Retinal pigment epithelial cell (primary cell): ENCODE results near the gene YY1.

Experiments used
- DNase-seq: peaks from one replicate; pipeline ENCODE4 v3.0.0-alpha.2; 2010; ENCODE audit warnings: low read depth
- H3K4me3 ChIP-seq: 2 replicates; pipeline ENCODE4 v1.5.1; 2011; ENCODE audit warnings: mild to moderate bottlenecking, low read length, control low read depth, moderate library complexity
- TF ChIP-seq, protein P1 (sequence below): conservative IDR thresholded peaks from 2 replicates; pipeline ENCODE4 v1.5.1; 2011; ENCODE audit warnings: low read depth, low read length, control low read depth, inconsistent platforms

The YY1 gene

DNA sequence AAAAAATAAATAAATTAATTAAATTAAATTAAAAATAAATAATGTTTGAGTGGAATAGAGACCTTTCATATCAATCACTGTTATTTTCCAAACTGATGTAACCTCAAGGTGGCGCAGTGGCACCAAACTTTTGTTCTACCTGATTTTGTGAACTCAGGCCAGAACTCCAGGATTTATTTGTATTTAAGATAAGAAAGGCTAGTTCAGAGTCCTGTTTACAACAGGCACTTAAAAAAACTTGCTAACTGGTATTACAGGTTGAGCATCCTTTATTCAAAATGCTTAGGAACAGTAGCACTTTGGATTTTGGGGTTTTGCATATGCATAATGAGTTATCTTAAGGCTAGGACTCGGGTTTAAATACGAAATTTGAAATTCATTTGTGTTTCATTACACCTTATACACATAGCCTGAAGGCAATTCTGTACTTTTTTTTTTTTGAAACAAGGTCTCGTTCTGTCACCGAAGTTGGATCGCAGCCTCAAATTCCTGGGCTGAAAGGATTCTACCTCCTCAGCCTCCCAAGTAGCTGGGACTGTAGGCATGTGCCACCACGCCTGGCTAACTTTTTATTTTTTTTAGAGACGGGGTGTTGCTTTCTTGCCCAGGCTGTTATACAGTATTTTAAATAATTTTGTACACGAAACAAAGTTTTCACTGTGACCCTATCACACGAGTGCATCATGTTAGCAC is 32.4 kb downstream of the YY1 start:
- H3K4me3 ChIP-seq: no peak overlapping the region
- TF ChIP-seq, protein P1, sequence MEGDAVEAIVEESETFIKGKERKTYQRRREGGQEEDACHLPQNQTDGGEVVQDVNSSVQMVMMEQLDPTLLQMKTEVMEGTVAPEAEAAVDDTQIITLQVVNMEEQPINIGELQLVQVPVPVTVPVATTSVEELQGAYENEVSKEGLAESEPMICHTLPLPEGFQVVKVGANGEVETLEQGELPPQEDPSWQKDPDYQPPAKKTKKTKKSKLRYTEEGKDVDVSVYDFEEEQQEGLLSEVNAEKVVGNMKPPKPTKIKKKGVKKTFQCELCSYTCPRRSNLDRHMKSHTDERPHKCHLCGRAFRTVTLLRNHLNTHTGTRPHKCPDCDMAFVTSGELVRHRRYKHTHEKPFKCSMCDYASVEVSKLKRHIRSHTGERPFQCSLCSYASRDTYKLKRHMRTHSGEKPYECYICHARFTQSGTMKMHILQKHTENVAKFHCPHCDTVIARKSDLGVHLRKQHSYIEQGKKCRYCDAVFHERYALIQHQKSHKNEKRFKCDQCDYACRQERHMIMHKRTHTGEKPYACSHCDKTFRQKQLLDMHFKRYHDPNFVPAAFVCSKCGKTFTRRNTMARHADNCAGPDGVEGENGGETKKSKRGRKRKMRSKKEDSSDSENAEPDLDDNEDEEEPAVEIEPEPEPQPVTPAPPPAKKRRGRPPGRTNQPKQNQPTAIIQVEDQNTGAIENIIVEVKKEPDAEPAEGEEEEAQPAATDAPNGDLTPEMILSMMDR: peak; percentile 52
- DNase-seq: no peak

DNA sequence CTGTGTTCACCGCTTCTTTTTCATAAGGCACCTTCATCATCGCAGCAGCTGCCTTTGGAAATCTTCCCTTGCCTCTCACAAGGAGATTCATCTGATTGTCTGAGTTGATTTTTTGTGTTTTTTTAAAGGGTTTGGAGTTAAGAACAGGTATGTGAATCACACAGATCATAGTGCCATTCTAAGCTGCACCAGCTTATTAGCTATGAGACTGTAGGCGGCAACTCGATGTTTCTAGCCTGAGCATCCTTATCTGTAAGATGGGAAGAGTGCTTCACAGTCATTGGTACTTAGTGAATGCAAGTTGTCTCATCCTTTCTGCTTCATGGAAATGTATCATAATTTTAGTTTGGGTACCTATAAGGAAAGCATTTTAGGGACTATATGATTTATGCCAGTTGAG is 35.3 kb downstream of the YY1 start:
- TF ChIP-seq, protein P1: no peak

DNA sequence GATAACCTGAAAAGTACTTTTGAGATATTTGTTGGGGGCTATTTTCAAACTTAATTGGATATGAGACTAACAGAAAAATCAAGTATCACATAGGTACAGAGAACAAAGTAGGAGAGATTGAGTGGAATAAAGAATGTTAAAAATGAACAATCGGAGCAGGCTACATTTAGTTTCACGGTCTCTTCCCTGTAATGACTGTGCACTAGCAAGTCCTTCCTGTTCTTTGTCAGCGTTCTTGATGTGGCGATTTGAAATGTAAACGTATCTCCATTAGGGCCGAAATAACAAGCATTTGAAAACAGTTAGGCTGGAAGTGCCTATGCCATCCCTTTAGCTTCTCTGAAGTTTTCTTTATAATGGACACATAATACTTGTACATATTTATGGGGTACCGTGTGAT is 36.3 kb downstream of the YY1 start:
- H3K4me3 ChIP-seq: no peak overlapping the region
- TF ChIP-seq, protein P1: no peak
- no peak for DNase-seq

More for the DNA sequence above, 35.3 kb downstream of the YY1 start:
- DNase-seq: no peak
- H3K4me3 ChIP-seq: no peak overlapping the region

DNA sequence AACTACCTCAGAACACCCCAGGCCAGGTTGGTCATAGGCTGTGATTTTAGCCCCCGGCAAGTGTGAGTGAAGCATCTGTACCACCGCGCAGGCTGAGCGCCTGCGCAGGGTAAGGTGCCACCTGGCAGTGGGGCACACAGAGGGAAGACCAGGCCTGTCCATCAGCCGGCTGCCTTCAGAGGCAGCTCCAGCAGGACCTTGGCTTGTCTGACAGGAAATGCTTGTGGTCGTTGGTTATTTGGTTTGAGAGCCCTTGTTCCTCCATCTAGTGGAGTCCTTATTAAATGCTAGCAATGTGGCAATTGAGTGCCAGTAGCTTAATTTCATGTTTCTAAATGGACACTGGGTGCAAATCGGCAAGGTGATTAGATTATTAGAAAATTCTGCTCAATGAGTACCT is 39.8 kb downstream of the YY1 start:
- no peak overlapping the region for H3K4me3 ChIP-seq
- DNase-seq: no peak
- TF ChIP-seq, protein P1: peak; percentile 12

DNA sequence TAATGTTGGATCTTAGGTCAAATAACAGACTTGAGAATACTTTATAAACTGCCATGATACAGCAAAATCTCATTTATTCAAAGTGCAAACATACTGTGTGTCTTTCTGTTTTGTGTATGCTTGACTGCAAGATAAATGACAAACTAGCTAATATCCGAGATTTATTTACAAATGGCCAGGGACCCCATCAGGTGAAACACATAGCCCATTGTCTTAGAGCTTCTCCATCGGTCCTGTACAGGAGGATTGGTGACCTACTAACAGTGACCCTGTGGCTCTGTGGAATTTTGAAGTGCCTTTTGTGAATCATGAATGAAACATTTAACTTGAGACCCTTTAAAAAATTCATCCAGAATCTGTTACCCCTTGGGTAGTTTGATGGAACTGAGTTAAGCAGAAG is 40.2 kb downstream of the YY1 start:
- no peak for DNase-seq
- TF ChIP-seq, protein P1: no peak
- H3K4me3 ChIP-seq: no peak overlapping the region

DNA sequence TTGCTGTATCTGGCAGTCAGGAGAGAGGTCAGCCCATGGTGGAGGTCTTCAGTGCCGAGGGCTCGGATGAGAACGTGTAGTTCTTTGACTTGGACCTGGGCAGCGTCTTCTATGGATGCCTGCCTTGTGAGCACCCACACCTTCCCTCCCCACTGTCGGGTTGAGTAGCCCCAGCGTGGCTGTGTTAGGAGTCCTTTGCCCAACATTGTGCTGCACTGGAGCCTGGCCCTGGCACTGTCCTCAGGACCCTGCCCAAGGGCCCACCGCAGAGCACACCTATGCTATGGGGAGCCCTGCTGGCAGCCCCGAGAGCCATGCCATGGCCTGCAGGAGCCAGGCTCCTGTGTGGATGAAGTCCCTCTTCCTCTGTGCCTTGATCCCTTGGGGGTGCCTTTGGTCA is 40.6 kb downstream of the YY1 start:
- no peak overlapping the region for H3K4me3 ChIP-seq
- DNase-seq: no peak

More for the DNA sequence above, 40.6 kb downstream of the YY1 start:
- TF ChIP-seq, protein P1: no peak
